ENCODE measurements around the gene PEMT.

Gene PEMT

GRCh38 chr17:17572010-17572785, 19.3 kb downstream of the PEMT start:
- in situ Hi-C loops (cut with MboI; ENCODE audit: low sequenced_read_pairs): no loop called here

- in situ Hi-C loops (cut with MboI; ENCODE audit: low sequenced_read_pairs): no loop called here
These were observed 20.5 kb downstream of the PEMT start for GRCh38 chr17:17570798-17571716.

GRCh38 chr17:17570140-17570797, 21.2 kb downstream of the PEMT start:
- in situ Hi-C loops (cut with MboI; ENCODE audit: low sequenced_read_pairs): no loop called here

- in situ Hi-C loops (cut with MboI; ENCODE audit: low sequenced_read_pairs): no loop called here
These were observed 21.8 kb downstream of the PEMT start for GRCh38 chr17:17569691-17570090.

- in situ Hi-C loops (cut with MboI; ENCODE audit: low sequenced_read_pairs): no loop called here
These were observed 22.7 kb downstream of the PEMT start for GRCh38 chr17:17568772-17569195.

GRCh38 chr17:17567631-17568030, 23.9 kb downstream of the PEMT start:
- in situ Hi-C loops (cut with MboI; ENCODE audit: low sequenced_read_pairs): no loop called here

- in situ Hi-C loops (cut with MboI; ENCODE audit: low sequenced_read_pairs): no loop called here
These were observed 24.5 kb downstream of the PEMT start for GRCh38 chr17:17566896-17567513.

GRCh38 chr17:17565471-17566339, 25.8 kb downstream of the PEMT start:
- in situ Hi-C loops (cut with MboI; ENCODE audit: low sequenced_read_pairs): no loop called here

GRCh38 chr17:17564896-17565295, 26.6 kb downstream of the PEMT start:
- in situ Hi-C loops (cut with MboI; ENCODE audit: low sequenced_read_pairs): no loop called here

GRCh38 chr17:17564323-17564722, 27.2 kb downstream of the PEMT start:
- in situ Hi-C loops (cut with MboI; ENCODE audit: low sequenced_read_pairs): no loop called here

- in situ Hi-C loops (cut with MboI; ENCODE audit: low sequenced_read_pairs): no loop called here
These were observed 28.0 kb downstream of the PEMT start for GRCh38 chr17:17563530-17563929.

- in situ Hi-C loops (cut with MboI; ENCODE audit: low sequenced_read_pairs): no loop called here
These were observed 29.4 kb downstream of the PEMT start for GRCh38 chr17:17562146-17562511.

GRCh38 chr17:17561408-17562145, 29.9 kb downstream of the PEMT start:
- in situ Hi-C loops (cut with MboI; ENCODE audit: low sequenced_read_pairs): no loop called here

- in situ Hi-C loops (cut with MboI; ENCODE audit: low sequenced_read_pairs): no loop called here
These were observed 30.5 kb downstream of the PEMT start for GRCh38 chr17:17560975-17561374.

GRCh38 chr17:17560167-17560566, 31.3 kb downstream of the PEMT start:
- in situ Hi-C loops (cut with MboI; ENCODE audit: low sequenced_read_pairs): no loop called here

GRCh38 chr17:17559164-17559563, 32.3 kb downstream of the PEMT start:
- in situ Hi-C loops (cut with MboI; ENCODE audit: low sequenced_read_pairs): no loop called here

- in situ Hi-C loops (cut with MboI; ENCODE audit: low sequenced_read_pairs): no loop called here
These were observed 33.1 kb downstream of the PEMT start for GRCh38 chr17:17558431-17558830.

- in situ Hi-C loops (cut with MboI; ENCODE audit: low sequenced_read_pairs): no loop called here
These were observed 33.7 kb downstream of the PEMT start for GRCh38 chr17:17557796-17558195.

- in situ Hi-C loops (cut with MboI; ENCODE audit: low sequenced_read_pairs): no loop called here
These were observed 34.8 kb downstream of the PEMT start for GRCh38 chr17:17556671-17557070.

All from hTERT RPE-1 (cell line).